ENCODE measurements around the gene RPL34.

GRCh38 chr4:108590776-108591175 lies 29.6 kb upstream of the RPL34 start:
- TF ChIP-seq CTCF (conservative IDR thresholded peaks at IDR 0.05; ENCODE audit: low read depth, low read length) (no peak), EZH2phosphoT487 (IDR thresholded peaks at IDR 0.05; ENCODE audit: borderline replicate concordance, low read length) (no peak)
